Measurements from ENCODE around the gene ACBD7. TPM values are rescaled to one million over a fixed set of nuclear protein-coding genes. Genes with fewer than 3 reads are reported as not detected.

The ACBD7 gene
- total RNA-seq, 1 donor = 0.99 TPM

DNA sequence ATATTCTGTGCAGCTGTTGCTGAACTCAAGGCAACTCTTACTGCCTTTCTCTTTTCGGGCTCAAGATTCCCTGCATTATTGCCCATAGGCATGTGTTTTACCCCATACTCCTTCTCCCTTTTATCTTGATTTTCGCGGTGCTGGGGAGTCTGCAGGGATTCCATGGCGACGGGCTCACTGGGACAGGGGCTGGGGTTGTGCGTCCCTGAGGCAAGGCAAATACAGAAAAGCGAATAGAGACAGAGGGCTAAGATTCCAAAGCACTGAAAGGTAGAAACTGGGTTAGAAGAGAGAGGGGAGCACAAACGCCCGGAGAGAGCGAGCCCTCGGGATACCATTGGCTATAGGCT, 8.1 kb upstream of the ACBD7 start:
- H3K4me3 ChIP-seq (ENCODE audit: low read depth, low read length) = peak overlapping the region; percentile 86
- DNase-seq (ENCODE audit: low read depth) = no peak
- TF ChIP-seq CTCF (IDR thresholded peaks at IDR 0.05; ENCODE audit: insufficient read depth, low read length) = no peak

- no peak for TF ChIP-seq CTCF (IDR thresholded peaks at IDR 0.05; ENCODE audit: insufficient read depth, low read length)
- no peak for DNase-seq (ENCODE audit: low read depth)
Measured at GRCh38 chr10:15092855-15093408, 4.4 kb upstream of the ACBD7 start.

GRCh38 chr10:15091418-15091817, 2.8 kb upstream of the ACBD7 start:
- no peak for TF ChIP-seq CTCF (IDR thresholded peaks at IDR 0.05; ENCODE audit: insufficient read depth, low read length)
- no peak for DNase-seq (ENCODE audit: low read depth)
- H3K4me3 ChIP-seq (ENCODE audit: low read depth, low read length) = no peak overlapping the region

More at GRCh38 chr10:15092855-15093408, 4.4 kb upstream of the ACBD7 start:
- no peak overlapping the region for H3K4me3 ChIP-seq (ENCODE audit: low read depth, low read length)

GRCh38 chr10:15084502-15084922, 4.1 kb downstream of the ACBD7 start:
- H3K4me3 ChIP-seq (ENCODE audit: low read depth, low read length) = peak overlapping the region; percentile 66
- TF ChIP-seq CTCF (IDR thresholded peaks at IDR 0.05; ENCODE audit: insufficient read depth, low read length) = no peak
- DNase-seq (ENCODE audit: low read depth) = peak; percentile 98

DNA sequence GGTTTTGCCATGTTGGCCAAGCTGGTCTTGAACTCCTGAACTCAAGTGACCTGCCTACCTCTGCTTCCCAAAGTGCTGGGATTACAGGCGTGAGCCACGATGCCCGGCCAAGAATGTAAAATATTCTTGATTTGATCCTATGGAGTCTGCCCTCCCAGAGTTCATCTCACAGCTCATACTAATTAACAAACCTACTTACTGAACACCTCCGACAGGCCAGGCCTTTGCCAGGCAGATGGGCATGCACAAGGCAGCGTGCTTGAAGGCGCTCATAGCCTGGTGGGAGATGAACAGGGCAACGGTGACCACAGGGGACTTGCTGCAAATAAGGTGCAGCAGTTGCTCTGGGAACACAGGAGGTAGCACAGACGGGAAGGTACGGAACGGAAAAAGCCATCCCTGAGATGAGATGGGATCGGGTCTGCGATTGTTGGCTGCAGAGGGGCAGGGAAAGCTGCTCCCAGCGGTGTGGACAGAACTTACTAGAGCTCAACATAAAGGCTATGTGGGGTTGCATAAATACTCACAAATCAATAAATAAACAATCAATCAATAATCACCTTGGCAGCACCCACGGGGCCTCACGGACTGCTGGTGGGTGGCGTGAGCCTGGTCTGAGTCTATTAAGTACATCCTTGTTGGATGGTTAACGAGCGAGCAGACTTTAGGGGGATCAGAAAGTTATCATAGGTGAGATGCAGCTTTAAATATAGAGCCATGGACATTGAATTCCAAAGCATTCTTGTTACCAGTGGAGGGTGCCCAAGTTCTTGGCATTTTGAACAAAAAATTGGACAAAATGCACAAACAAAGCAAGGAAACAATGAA, 4.7 kb downstream of the ACBD7 start:
- no peak for TF ChIP-seq CTCF (IDR thresholded peaks at IDR 0.05; ENCODE audit: insufficient read depth, low read length)
- DNase-seq (ENCODE audit: low read depth) = no peak
- peak overlapping the region; percentile 66 for H3K4me3 ChIP-seq (ENCODE audit: low read depth, low read length)

DNA sequence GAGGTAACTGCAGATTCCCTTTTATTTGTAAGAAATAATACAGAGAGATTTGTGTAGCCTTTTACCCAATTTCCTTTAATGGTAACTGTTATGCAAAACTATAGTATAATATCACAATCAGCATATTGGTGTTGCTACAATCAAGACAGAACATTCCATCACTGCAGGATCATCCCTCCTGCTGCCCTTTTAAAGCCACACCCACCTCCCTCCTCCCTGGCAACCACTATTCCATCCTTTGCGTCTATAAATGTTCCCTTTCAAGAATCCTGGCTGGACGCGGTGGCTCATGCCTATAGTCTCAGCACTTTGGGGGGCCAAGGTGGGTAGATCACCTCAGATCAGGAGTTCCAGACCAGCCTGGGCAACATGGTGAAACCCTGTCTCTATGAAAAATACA, 13.2 kb downstream of the ACBD7 start:
- no peak for TF ChIP-seq CTCF (IDR thresholded peaks at IDR 0.05; ENCODE audit: insufficient read depth, low read length)
- DNase-seq (ENCODE audit: low read depth) = no peak
- no peak overlapping the region for H3K4me3 ChIP-seq (ENCODE audit: low read depth, low read length)

Data from fibroblast of the aortic adventitia (primary cell).